Inflammatory macrophage (primary cell): Measurements from ENCODE around the gene SCN8A.
A peak's percentile ranks its signal among the peaks of the same experiment; 100 is the strongest.

Source experiments
- DNase-seq, 2 donors: peaks; one replicate each; pipeline ENCODE4 v3.0.0-alpha.2; 2020 to 2022

The SCN8A gene

DNA sequence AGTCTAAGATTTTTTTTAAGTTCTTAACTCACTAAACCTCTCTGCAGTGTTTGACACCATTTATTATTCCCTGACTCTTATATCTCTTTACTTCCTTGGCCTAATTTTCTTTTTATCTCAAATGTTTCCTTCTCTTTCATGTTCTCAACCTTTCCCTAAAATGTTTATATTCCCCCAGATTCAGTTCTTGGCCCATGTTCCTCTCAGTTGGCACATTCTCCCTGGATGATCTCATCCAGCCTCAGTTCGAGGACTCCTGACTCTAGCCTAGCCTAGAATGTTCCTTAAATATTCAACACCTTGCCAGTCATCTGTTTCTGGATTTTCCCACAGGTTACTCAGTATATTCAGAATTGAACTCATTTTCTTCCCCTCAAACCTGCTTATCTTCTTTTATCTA lies 81.3 kb downstream of the SCN8A start:
- DNase-seq: no peak

DNA sequence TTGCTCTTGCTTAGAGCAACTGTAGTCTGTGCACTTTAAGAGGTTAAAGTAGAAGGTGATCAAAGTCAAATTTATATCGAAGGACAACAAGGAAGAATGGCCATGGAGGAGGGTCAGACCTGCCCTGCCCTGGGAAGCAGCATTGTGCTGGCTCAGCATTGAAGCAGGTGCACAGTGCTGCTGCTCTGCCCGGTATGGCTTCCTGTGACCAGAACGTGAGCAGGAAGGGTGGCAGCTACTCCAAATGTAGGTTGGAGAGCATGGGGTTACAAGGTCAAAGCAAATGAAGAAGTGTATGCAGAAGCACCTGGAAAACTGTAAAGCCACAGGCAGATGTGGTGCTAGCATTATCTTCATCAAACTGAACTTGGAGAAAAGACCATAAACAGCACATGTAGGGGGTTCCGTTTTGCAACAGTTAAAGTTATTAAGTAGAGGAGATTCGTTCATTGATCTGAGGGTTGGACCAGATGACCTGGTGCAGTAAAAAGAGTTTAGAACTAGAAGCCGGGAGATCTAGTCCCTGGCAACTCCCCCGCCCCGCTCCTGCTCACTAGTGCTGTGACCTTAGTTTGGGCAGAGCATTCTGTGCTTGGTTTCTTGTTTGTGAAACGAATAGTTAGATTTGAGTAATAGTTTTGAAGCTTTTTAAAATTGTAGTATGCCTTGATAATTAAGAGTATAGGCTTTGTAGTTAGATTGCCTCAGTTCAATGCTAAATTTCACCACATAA lies 84.2 kb downstream of the SCN8A start:
- DNase-seq: no peak

DNA sequence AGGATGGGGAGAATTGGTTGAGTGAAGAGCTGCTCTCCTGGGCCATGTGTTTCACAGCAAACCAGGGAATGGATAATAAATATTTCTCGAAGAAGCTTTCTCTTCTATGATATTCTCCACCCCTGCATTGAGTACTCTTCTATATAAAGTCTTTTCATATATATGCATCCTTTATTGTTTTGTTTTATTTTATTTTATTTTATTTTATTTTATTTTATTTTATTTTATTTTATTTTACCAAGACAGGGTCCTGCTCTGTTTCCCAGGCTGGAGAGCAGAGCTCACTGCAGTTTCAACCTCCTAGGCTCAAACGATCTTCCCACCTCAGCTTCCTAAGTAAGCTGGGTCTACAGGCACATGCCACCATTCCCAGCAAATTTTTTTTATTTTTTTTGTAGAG lies 85.8 kb downstream of the SCN8A start:
- no peak for DNase-seq

DNA sequence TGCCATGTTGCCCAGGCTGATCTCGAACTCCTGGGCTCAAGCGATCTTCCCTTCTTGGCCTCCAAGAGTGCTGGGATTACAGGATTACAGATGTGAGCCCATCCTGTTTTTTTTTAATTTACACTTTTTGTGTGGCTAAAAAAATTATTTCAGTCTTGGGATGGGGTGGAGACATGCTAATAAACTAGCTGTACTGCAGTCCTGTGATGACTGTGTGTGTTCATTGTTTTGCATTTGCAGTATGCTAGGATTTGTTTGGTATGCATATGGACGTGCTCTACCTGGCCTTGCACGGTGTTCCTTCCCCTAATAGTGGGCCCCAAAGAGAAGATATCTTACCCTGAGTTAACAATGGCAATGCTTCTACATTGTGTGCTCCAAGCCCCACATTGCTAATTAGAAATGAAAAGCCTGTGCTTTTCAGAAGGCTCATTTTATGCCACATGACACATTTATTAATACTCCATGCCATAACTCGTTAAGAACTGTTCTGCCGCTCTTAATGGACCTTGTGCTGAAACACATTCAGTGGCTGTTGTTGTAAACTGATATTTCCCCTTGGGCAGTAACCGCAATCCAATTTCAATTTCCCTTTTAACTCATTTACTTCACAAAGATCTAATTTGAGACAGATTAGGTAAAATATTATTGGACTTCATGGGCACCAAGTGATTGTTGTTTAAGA lies 86.4 kb downstream of the SCN8A start:
- no peak for DNase-seq

GRCh38 chr12:51678086-51678724 lies 87.2 kb downstream of the SCN8A start:
- DNase-seq: peak; percentile 46 to 55

DNA sequence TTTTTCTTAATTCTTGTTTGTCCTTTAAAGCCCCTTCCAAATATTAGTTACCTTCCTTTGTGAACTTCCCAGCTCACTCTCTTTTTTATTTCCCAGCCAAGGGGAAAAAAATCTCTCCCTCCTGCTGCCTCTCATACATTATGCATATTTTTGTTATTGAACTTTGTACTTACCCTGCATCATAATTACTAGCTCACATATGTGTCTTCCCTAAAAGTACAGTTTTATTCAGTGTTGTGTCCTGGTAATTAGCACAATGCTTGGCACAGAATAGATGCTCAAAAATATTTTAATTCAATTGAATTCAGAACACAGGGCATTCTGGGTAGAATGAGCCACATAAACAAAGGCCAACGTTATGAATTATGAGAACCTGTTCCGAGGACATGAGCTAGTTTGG lies 91.9 kb downstream of the SCN8A start:
- no peak for DNase-seq

GRCh38 chr12:51683763-51684357 lies 92.8 kb downstream of the SCN8A start:
- DNase-seq: no peak

DNA sequence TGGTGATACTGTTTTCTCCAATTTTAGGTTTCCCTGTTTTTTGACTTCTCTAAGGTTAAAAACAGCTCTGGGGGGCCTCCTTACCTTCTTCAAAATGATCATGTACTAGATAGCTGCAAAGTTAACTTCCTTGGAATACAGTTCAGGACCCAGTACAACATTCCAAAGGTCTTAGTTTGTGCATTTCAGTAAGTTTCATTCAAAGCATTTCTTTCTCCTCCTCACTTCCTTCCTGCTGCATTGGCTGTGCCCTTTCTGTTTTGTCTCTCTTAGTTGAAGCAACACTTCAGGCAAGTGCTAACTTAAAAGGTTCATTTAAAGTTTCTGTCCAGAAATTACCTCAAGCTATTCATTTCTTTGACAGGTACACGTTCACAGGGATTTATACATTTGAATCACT lies 95.7 kb downstream of the SCN8A start:
- no peak for DNase-seq

GRCh38 chr12:51687177-51687576 lies 96.1 kb downstream of the SCN8A start:
- no peak for DNase-seq

GRCh38 chr12:51687614-51688013 lies 96.6 kb downstream of the SCN8A start:
- peak in 1 of 2 donors; percentile 19 for DNase-seq

DNA sequence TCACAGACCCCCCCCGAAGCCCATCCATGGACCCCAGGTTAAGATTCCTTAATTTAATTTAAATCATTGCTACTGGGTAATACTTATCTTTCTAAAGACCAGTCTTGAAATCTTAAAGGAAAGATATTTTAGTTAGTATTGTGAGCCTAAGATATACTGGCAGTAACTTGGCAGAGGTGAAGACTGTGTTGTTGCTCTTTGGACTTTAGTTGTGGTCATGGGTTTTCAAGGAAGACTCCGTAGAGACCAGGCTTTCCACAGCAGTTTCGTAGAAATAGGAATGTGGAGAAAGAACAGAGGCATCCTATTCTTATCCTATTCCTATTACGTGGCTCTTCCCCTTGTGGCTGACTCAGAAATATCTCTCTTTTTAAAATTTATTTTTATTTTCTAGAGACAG lies 99.0 kb downstream of the SCN8A start:
- DNase-seq: no peak

- peak in 1 of 2 donors; percentile 17 for DNase-seq
These were observed 101.0 kb downstream of the SCN8A start for GRCh38 chr12:51692016-51692415.

DNA sequence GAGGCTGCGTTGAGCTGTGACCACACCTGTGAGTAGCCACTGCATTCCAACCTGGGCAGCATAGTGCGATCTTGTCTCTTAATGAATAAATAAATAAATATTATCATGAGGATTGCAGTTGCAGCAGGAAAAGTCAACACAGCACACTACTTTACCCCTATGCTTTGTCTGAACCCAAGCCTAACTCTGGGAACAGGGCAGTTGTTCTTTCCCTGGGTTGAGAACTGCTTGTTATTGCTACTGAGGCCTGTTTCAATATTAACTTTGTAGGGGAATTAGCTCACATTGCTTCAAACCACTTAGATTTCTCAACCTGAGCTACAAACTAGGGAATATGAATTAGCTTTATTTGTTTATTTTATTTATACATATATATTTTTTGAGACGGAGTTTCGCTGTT lies 102.5 kb downstream of the SCN8A start:
- DNase-seq: no peak

- no peak for DNase-seq
These were observed 103.1 kb downstream of the SCN8A start for GRCh38 chr12:51694146-51694545.

- no peak for DNase-seq
These were observed 104.4 kb downstream of the SCN8A start for GRCh38 chr12:51695241-51696010.

GRCh38 chr12:51699219-51699618 lies 108.2 kb downstream of the SCN8A start:
- DNase-seq: no peak

GRCh38 chr12:51700887-51701286 lies 109.9 kb downstream of the SCN8A start:
- no peak for DNase-seq

DNA sequence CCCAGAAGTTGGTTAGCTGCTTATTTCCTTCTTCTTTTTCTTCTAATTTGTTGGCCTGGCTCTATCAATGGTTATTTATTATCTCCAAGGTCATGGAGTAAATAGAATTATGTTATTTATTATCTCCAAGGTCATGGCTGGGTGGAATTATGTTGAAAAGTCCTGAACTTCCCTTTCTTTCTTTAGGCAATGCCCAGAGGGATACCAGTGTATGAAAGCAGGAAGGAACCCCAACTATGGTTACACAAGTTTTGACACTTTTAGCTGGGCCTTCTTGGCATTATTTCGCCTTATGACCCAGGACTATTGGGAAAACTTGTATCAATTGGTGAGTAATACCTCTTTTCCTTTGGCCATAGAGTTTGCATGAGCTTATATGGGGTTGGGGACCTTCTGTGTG lies 111.6 kb downstream of the SCN8A start:
- DNase-seq: peak; percentile 74 to 81

GRCh38 chr12:51705450-51705849 lies 114.4 kb downstream of the SCN8A start:
- no peak for DNase-seq

GRCh38 chr12:51706206-51706605 lies 115.2 kb downstream of the SCN8A start:
- no peak for DNase-seq

DNA sequence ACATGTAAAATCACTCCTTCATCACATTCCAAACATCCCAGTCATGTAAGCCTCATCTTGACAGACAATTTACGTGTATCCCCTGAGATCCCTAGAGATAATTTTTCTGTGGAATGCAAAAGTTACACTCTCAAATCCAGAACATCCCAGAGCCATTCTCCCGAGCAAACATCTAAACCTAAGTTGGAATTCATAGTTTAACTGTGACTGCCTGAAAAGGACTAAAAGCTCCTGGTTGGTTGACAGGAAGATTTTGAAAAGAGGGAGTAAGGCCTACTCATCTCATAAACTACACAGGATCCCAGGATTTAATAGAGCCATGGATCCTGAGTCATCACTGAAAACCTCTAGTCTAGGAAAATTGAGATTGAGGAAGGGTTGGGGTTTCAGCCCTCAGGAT lies 123.6 kb downstream of the SCN8A start:
- no peak for DNase-seq

DNA sequence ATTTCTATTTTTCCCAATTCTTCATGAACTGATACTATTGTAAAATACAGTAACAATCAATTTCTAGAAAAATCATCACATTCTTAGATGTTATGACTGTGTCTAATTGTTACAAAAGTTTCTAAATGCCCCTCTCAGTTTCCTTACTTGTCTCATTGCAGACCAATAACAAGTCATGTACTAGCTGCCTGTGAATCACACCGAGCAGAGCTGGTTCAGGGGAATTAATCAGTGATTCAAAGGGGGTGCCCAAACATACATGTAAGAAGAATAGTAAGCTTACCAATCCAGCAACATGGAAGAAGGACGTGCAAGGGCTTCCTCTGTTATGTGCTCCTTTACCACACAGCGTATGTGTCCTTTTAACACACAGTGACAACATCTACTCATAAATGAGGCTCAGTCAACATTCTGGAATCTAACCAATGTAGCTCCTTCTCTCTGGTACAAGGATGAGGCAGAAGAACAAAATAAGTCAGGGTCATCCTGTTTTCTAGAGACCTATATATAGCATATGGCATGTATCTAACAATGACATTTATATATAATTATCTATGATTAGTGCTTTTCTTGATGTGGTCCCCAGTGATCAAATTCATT lies 126.4 kb downstream of the SCN8A start:
- DNase-seq: no peak
